Mucosa of descending colon (tissue), 3 donors: ENCODE results near the gene UST. TPM values are rescaled to one million over a fixed set of nuclear protein-coding genes. Genes with fewer than 3 reads are reported as not detected.

ENCODE experiments used
- ATAC-seq: fragments of 200-7000 bp; cut with Tn5 transposase; one replicate; pipeline ENCODE4 v1.9.1; 2020; ENCODE audit warnings: mild to moderate bottlenecking, moderate library complexity
- DNase-seq, 3 donors: peaks; one replicate each; pipeline ENCODE4 v3.0.0-alpha.2; 2020
- H3K36me3 ChIP-seq: fragments of 200-600 bp; one replicate; pipeline ENCODE4 v1.8.0; 2021; ENCODE audit warnings: low read depth, mild to moderate bottlenecking
- H3K4me1 ChIP-seq: fragments of 200-600 bp; one replicate; pipeline ENCODE4 v1.8.0; 2021; ENCODE audit warnings: low read depth, mild to moderate bottlenecking
- H3K4me3 ChIP-seq: fragments of 200-600 bp; one replicate; pipeline ENCODE4 v1.8.0; 2021; ENCODE audit warnings: mild to moderate bottlenecking
- H3K9me3 ChIP-seq: fragments of 200-600 bp; one replicate; pipeline ENCODE4 v1.8.0; 2021; ENCODE audit warnings: mild to moderate bottlenecking
- CTCF ChIP-seq: fragments of 200-600 bp; IDR thresholded peaks from one replicate; pipeline ENCODE4 v1.8.0; 2022; ENCODE audit warnings: antibody characterized with exemption, mild to moderate bottlenecking
- intact Hi-C, 2 donors: fragments of 100-400 bp; cut with DNase I in 1 of 2; cut with micrococcal nuclease in 1 of 2; formaldehyde crosslinking; loops; one replicate each; pipeline versions ENCODE4 v1.11.0 to v1.11.1; 2022; cut with DNase I, micrococcal nuclease
- total RNA-seq, 3 donors: library from RNA; stranded (reverse); fragmentation: NEBNext Ultra II Directional in 2 of 3; extraction: Animal tissue kit (Norgen Biotek cat#: 25700) in 2 of 3; gene quantifications; one replicate each; pipeline versions ENCODE4 v1.2.1 to v1.2.4, GENCODE V29; 2021 to 2023
- donor health status: DM: no; HTN: no; CAD: no; lungs with moderate emphysema.
- donor health status: DM: no; HTN: no; CAD: no.
- donor health status: DM: no; HTN: yes; CAD: no.

The UST gene
- total RNA-seq, 3 donors from 2014 or later: 1.1 to 16.2 (median 2.1) TPM

GRCh38 chr6:149057464-149057840 is 310.6 kb downstream of the UST start:
- peaks cover 38% of the 10 kb centered on the region for H3K4me1 ChIP-seq
- intact Hi-C loops: no loop called here
- ATAC-seq: peak; percentile 27

DNA sequence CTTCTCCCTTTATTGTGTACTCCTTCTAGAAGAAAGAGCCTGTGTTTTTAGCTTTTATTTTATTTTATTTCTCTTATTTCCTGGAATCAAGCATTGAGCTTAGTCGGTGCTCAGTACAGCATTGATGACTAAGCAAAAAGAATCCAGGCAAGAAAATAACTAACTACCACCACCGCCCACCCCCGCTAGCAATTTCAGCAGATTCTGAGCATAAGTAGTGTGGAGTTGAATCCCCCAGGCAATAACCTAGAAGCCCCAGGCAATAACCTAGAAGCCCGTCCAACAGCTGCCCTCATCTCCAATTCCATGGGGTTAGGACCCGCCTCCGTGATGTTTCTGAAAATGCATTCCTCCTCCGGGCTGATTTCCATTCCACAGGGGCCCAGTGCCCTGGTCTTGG is 312.7 kb downstream of the UST start:
- no peaks in the 10 kb centered on the region for H3K9me3 ChIP-seq
- intact Hi-C loops: no loop called here
- H3K36me3 ChIP-seq: no peaks in the 10 kb centered on the region
- ATAC-seq (no peak), DNase-seq (no peak)
- peaks cover 38% of the 10 kb centered on the region for H3K4me1 ChIP-seq
- no peak overlapping the region for H3K4me3 ChIP-seq
- TF ChIP-seq CTCF: no peak

More at GRCh38 chr6:149057464-149057840, 310.6 kb downstream of the UST start:
- H3K9me3 ChIP-seq: no peaks in the 10 kb centered on the region
- H3K4me3 ChIP-seq: no peak overlapping the region
- DNase-seq: no peak
- no peaks in the 10 kb centered on the region for H3K36me3 ChIP-seq
- TF ChIP-seq CTCF: no peak

DNA sequence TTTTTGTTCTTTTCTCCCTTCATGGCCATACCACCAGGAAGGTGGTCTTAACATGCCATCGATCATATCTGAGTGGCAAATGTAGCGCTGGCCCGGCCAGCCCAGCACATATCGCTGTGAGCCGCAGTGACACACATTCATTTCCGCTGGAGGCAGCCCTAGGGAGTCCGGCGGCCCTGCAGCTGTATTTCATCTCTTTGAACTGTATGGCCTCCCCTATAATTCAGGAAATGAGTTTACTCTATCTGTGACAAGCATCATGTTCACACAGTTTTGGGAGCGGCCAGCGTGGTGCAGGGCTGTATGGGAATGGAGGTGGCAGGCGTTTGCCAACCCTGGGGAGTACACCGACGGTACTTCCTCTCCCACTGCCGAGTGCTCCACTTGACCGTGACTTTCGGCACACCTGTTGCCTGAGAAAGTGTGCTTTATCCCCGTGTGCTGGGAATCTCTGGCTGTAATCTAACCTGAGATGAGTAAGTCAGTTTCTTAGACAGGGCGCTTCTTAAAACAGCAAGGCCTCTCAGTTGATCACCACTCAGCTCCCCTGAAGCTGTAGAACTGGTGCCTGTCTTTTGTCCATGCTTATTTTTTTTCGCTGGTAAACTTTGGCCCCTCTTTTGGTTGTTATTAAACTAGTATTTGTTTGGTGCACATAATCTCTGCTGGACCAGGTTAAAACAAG is 313.6 kb downstream of the UST start:
- peak; percentile 71 to 84 (median 73) for DNase-seq
- no peaks in the 10 kb centered on the region for H3K36me3 ChIP-seq
- no peak overlapping the region for H3K4me3 ChIP-seq
- ATAC-seq: peak; percentile 83
- H3K9me3 ChIP-seq: no peaks in the 10 kb centered on the region
- intact Hi-C loops: no loop called here
- peaks cover 33% of the 10 kb centered on the region for H3K4me1 ChIP-seq
- no peak for TF ChIP-seq CTCF

DNA sequence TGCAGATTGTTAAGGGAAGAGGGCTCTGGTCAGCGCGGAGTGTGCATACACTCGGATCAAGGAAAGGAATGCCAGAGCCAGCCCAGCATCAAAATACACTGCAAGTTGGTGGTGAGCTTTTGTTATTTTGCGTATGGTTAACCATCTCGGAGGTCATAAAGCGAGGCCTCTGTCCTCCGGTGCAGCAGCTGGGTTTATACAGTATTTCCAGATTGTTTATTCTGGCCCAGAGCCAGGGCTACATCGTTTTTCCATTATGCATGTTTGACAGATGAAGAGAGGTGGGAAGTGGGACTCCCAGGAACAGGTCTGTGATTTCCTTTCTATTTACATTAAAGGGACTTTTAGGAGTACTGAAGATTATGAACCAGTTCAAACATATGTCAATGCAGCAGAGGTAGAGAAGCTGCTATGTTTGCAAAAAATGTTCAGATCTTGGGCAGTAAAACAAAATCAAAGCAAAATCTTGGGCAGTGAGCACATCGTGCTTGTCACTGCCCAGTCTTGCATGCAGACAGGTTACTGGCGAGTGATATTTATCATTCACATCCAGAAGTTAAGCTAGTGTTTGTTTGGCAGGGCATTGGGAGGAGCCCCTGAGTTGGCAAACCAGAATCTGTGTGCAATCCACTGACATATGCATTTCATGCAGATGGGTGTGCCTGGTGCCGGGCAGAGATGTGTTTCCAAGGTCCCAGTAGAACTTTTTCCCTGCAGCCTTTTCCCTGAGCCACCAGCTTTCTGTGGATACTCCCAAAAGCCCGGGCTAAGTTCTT is 314.3 kb downstream of the UST start:
- H3K4me3 ChIP-seq: no peak overlapping the region
- TF ChIP-seq CTCF: no peak
- peak; percentile 68 for ATAC-seq
- intact Hi-C loops: no loop called here
- peaks cover 32% of the 10 kb centered on the region for H3K4me1 ChIP-seq
- no peaks in the 10 kb centered on the region for H3K36me3 ChIP-seq
- H3K9me3 ChIP-seq: no peaks in the 10 kb centered on the region
- peak in 1 of 3 donors; percentile 84 for DNase-seq

- H3K36me3 ChIP-seq: no peaks in the 10 kb centered on the region
- no peak overlapping the region for H3K4me3 ChIP-seq
- H3K9me3 ChIP-seq: no peaks in the 10 kb centered on the region
- intact Hi-C loops: no loop called here
- no peak for TF ChIP-seq CTCF
- DNase-seq: no peak
- H3K4me1 ChIP-seq: peaks cover 32% of the 10 kb centered on the region
- ATAC-seq: no peak
These were observed 315.1 kb downstream of the UST start for GRCh38 chr6:149061930-149062329.
